GM21786 (cell line): ENCODE results near the gene PACC1.
"Not testable (repeated sequence)": the region's sequence is repeated elsewhere in the genome, so short reads cannot be mapped to it uniquely, and the experiment has no call there.

Source experiments
- ATAC-seq: cut with Tn5 transposase; IDR thresholded peaks from one replicate; pipeline ENCODE4 v1.9.1; 2021; ENCODE audit not compliant: unreplicated experiment

The PACC1 gene

DNA sequence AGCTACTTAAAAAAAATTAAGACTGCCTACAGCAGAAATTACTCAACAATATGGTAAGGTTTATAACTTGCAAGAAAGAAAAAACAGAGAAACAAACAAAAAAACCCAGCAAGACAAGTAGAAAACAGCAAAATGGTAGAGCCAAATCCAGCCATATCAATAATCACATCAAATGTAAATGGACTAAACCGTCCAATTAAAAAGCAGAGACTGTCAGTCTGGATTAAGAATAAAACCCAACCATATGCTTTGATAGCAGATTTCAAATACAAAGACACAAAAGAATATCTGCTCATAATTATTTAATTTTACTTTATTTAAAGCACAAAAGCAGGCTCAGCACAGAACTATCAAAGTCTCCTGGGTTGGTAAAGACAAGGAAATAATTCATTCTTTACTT is 17.5 kb downstream of the PACC1 start:
- no peak for ATAC-seq

GRCh38 chr1:212396638-212397037 is 18.0 kb downstream of the PACC1 start:
- ATAC-seq, result no peak

- not testable (repeated sequence) for ATAC-seq
Measured at GRCh38 chr1:212395678-212396437, 18.8 kb downstream of the PACC1 start.

- no peak for ATAC-seq
Measured at GRCh38 chr1:212388985-212389716, 25.5 kb downstream of the PACC1 start.

- no peak for ATAC-seq
Measured at GRCh38 chr1:212386029-212386428, 28.7 kb downstream of the PACC1 start.

DNA sequence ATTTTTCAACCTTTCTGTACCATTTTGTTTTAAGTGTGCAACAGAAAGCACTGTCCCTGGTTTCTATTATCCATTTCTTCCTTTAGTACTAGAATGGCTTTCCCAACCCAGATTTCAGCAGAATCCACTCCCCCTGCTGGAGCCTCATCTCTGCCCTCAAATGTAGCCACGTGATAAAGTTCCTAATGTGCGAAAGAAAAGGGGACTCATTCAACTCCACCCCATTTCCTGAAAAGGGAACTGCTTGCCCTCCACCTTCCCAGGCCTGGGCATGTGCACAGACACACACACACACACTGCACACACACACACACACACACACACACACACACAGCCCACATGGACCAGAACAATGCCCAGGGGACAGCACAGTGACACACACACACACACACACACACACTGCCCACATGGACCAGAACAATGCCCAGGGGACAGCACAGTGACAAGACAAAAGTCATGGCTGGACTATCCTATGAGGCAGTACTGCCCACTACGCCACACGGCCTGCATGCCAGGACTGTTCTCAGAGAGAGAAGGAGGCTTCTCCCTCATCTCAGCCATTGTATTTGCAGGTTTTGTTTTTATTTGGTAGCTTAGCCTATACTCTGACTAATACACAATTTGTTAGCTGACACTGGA is 33.2 kb downstream of the PACC1 start:
- ATAC-seq, result no peak

DNA sequence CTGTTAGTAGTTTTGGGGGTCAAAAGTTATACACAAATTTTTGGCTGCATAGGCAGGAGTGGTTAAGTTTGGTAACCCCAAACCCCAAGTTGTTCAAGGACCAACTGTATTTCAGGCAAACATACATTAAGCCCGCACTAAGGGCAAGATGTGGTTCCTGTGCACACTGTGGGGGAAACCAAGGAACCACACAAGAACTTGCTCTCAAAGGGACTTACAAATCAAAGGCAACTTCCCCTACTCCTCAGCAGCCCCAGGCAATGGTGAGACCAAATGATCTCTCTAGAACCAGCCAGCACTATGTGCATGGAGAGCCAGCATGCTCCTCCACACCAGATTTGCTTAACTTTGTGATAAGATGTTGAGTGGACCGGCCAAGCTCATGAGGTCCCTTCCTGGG is 35.3 kb downstream of the PACC1 start:
- no peak for ATAC-seq

DNA sequence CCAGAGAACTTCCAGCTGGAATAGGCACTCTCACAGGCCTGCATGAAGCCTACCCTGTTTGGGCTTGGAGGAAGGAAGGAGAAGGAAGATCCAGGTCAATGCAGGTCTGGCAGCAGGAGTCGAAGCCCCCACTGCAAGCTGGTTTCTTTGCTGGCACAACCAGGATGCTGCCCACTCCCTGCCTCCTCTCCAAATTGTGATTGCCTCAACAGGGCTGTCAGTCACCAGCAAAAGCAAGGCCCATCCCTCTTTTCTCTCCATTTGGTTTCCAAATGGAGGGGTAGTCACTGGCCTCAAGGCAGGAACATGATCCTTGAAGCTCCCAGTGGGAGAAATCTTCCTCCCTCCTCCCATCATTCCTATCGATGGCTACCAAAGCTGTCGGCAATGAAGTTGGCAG is 37.0 kb downstream of the PACC1 start:
- ATAC-seq, result no peak

DNA sequence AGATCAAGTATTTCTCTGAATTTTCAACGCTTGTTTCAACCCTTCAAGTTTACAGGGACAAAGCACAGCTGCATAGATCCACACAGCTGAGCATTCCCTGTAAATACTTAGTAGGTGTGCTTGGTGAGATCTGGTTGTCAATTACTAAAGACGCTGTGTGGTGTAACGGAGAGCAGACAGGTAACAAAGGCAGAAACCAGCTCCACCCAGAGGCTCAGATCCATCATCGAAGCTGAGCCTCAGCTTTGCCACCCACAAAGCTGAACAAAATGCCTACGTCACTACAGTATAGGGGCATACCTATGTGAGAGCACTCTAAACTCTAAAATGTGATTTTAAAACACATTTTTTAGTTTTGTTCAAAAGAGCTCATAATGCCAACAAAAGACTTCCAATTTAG is 38.7 kb downstream of the PACC1 start:
- ATAC-seq, result no peak

DNA sequence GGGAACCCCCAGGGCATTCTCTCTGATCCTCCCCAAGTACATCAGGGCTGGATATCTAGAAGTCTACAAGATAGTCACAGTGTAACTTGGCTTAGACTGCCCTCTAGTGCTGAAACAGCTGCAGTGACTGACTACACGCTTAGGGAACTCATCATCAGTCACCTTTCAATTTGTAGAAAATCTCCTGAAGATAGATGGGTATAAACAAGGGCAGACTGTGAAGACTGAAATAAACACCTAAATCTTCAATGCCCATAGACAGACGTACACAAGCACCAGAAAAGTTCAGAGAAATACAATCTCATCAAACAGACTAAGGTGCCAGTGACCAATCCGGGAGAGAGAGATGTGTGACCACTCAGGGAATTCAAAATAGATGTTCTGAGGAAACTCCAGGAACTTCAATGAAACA is 46.6 kb downstream of the PACC1 start:
- ATAC-seq, result no peak

DNA sequence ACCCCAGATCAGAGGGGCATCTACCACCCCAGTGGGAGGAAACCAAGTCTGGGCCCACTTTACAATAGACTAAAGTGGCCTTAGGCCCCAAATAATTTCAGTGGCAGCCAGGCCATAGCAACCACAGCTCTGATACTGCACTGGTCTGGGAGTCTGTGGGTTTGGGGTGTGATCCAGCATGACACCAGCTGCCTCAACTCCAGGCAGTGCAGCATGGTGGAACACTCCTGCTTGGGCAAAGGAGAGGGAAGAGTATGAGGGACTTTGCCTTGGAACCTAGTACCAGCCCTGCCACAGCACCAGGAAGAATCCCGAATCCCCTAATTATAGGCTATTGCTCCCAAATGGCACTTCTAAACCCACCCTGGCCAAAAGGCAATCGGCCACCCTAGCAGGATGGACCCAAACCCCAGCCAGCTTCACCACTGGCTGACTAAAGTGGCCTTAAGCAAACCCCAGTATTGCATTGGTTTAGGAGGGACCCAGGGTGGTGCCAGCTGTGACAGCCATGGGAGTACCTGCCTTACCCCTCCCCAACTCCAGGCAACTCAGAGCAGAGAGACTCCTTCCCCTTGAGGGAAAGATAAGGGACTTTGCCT is 47.1 kb downstream of the PACC1 start:
- no peak for ATAC-seq

DNA sequence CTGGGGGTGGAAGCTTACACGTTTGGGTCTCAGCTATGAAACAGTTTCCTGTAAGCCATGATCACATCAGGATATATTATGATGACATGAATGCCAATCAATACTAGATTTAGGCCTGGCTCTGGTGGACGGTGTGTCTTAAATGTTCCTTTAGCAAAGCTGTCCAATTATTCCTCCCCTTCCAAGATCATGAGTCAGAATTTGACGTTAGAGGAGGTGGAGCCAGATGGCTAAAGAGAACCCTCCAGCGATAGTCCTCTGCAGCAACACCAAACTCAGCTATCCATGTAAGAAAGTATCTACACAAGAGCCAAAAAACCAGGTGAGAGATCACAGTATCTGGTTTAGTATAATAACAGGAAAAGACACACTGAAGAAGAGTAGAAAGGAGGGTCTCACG is 47.8 kb downstream of the PACC1 start:
- no peak for ATAC-seq

GRCh38 chr1:212364985-212365384 is 49.7 kb downstream of the PACC1 start:
- no peak for ATAC-seq

DNA sequence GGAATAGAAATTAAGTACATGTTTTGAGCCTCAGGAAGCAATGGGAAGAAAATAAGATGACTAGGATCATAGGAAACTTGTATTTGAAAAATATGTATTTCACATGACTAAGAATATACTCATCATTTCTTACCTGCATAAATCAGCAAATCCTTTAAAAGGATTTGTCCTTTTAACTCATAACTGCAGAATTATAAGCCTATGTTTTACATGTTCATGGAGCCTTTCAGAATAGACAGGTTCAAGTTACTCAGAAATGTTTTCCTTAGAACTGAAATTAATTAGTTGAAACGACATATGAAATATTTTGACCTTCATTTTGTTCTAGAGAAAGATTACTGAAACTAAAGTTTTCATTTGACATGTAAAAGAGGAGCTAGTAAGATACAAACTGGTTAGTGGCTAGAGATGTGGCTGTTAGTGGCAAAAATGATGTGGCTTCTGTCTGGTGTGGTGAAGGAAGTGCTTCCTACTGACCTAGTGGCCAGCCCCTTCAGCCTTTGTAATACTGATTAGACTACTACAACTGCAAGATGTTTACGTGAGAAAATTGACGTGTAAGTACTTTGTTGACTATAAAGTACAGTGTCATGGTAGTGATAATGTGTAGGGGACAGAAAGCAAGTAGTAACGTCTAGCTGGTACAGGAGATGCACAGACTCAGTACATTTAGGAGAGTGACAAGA is 54.7 kb downstream of the PACC1 start:
- ATAC-seq, result no peak

DNA sequence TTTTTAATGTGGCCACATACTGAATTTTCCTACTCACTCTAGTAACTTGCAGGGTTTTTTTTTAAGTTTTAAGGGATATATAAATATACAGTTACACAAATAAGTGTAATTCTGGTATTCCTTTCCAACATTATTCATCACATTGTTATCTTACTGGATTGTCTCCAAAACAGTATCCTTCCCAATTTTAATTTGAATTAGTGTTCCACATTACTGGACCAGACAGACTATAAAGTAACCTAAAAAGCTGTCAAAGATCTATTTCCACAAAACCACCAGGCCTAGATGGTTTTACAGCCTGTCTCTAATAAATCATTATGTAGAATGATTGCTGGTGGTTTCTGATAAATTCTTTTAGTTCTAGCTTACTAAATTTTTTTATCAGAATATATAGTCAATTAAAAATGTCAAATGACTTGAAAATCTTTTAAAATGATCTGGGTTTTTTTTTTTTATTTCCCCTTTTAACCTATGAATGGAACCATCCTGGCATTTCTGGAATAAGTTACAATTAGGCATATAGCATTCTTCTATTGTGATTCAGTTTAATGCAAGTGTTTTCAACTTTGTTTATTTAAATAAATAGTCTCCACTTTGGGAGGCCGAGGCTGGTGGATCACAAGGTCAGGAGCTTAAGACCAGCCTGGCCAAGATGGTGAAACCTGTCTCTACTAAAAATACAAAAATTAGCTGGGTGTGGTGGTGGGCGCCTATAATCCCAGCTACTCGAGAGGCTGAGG is 59.3 kb downstream of the PACC1 start:
- ATAC-seq, result no peak

- no peak for ATAC-seq
Measured at GRCh38 chr1:212354464-212354863, 60.2 kb downstream of the PACC1 start.

GRCh38 chr1:212353181-212353580 is 61.5 kb downstream of the PACC1 start:
- no peak for ATAC-seq

DNA sequence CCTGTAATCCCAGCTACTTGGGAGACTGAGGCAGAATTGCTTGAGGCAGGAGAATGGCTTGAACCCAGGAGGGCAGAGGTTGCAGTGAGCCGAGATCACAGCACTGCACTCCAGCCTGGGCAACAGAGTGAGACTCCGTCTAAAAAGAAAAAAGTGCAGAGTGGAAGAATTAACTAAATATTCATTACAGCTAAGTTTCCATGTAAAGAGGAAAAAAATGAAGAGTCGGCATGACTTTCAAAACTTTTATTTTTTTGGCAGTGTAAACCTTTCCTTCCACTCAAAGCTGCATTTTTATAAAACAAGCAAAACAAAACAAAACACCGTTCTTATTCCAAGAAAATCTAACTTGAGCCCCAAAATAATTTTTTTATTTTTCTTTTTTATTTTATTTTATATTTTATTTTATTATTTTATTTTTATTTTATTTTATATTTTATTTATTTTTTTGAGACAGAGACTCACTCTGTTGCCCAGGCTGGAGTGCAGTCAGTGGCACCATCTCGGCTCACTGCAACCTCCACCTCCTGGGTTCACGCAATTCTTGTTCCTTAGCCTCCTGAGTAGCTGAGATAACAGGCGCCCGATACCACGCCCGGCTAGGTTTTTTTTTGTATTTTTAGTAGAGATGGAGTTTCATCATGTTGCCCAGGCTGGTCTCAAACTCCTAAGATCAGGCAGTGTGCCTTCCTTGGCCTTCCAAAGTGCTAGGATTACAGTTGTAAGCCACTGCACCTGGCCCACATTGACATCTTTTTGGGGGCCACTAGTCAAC is 62.9 kb downstream of the PACC1 start:
- ATAC-seq, result no peak

- no peak for ATAC-seq
Measured at GRCh38 chr1:212346601-212347000, 68.1 kb downstream of the PACC1 start.

GRCh38 chr1:212344905-212345304 is 69.8 kb downstream of the PACC1 start:
- no peak for ATAC-seq
